GM19372 (cell line): ENCODE results near the gene RNU7-1.
A peak's percentile ranks its signal among the peaks of the same experiment; 100 is the strongest.

Experiments
- ATAC-seq: cut with Tn5 transposase; IDR thresholded peaks from one replicate; pipeline ENCODE4 v1.9.1; 2021; ENCODE audit warnings: mild to moderate bottlenecking, low read depth, moderate library complexity; ENCODE audit not compliant: unreplicated experiment

The RNU7-1 gene

GRCh38 chr12:6952121-6952862, 8.7 kb downstream of the RNU7-1 start:
- ATAC-seq: no peak

DNA sequence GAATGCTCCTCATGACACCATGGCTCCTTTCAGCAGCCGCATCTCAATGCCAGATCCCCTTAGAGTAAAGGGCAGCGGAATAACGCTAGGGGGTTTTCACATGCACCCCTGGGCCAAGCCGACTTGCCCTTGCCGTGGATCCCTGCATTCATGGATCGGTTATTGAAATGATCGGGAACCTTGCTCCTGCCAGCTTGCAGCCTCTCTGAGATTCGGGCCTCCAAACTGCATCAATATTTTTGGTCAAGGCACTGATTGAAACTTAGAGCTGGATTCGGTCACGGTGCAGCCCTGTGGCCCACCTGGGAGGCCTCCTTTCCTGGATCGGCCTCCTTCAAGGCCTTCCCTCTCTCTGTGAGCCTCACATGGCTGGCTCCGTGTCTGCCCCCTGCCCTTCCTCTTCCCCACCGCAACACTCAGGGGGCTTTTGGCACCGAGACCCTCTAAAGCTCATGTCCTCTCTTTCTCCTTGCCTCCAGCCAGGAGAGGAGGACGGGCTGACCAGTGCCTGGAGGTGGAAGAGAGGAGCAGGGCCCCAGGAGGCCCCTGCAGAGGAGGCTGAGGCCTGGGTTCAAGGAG, 9.3 kb downstream of the RNU7-1 start:
- ATAC-seq: no peak

GRCh38 chr12:6953442-6954315, 10.1 kb downstream of the RNU7-1 start:
- peak; percentile 45 for ATAC-seq

DNA sequence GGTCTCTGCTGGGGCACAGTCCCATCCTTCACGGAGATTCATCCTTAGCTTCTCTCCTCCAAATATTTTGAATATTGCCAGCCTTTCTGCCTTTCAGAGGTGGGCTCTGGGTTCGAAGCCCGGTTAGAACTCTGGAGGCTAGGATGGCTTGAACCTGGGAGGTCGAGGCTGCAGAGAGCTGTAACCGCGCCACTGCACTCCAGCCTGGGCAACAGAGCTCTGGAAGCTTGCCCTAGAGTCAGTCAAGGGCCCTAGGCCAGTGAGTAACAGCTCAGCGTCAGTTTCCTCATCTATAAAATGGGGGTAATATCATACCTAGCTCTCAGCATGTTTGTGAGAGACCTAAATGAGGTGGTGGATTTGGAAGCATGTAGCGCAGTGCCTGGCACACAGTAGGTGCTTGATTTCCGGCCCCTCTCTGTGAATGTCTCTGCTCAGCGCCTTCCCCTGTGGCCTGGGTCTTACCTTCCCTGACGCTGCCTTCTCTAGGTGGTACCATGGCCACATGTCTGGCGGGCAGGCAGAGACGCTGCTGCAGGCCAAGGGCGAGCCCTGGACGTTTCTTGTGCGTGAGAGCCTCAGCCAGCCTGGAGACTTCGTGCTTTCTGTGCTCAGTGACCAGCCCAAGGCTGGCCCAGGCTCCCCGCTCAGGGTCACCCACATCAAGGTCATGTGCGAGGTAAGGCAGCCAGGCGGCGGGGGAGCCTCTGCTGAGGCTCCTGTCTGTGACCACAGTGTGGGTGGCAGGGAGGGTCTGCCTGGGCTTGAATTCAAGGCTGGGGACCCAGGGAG, 10.9 kb downstream of the RNU7-1 start:
- ATAC-seq: no peak

DNA sequence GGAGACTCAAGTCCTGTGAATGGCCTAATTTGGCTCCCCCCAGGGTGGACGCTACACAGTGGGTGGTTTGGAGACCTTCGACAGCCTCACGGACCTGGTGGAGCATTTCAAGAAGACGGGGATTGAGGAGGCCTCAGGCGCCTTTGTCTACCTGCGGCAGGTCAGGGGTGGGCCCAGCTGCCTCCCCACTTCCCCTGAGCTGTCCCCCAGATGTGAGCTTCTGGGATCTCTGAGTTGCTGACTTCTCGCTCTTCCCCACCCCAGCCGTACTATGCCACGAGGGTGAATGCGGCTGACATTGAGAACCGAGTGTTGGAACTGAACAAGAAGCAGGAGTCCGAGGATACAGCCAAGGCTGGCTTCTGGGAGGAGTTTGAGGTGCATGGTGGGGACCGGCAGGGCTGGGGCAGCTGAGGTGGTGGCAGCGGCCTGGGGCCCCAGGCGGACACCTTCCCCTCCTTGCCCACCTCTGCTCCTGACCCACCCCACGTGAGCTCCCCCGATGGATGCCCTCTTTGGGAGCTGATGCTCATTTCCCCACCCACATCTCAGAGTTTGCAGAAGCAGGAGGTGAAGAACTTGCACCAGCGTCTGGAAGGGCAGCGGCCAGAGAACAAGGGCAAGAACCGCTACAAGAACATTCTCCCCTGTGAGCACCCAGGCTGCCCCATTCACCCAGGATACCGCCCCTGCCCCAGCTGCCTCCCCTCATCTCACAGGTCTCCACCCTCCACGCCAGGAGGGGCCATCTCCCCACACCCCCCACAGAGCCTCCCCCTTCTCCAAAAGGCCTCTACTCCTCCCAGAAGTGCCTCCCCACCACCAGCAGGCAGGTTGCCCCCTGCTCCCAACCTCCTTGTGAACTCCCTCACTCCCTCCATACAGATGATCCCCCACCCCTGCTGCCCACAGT, 11.7 kb downstream of the RNU7-1 start:
- ATAC-seq: no peak

- ATAC-seq: no peak
Measured at GRCh38 chr12:6956021-6956727, 12.6 kb downstream of the RNU7-1 start.

- ATAC-seq: no peak
Measured at GRCh38 chr12:6957151-6957701, 13.6 kb downstream of the RNU7-1 start.

DNA sequence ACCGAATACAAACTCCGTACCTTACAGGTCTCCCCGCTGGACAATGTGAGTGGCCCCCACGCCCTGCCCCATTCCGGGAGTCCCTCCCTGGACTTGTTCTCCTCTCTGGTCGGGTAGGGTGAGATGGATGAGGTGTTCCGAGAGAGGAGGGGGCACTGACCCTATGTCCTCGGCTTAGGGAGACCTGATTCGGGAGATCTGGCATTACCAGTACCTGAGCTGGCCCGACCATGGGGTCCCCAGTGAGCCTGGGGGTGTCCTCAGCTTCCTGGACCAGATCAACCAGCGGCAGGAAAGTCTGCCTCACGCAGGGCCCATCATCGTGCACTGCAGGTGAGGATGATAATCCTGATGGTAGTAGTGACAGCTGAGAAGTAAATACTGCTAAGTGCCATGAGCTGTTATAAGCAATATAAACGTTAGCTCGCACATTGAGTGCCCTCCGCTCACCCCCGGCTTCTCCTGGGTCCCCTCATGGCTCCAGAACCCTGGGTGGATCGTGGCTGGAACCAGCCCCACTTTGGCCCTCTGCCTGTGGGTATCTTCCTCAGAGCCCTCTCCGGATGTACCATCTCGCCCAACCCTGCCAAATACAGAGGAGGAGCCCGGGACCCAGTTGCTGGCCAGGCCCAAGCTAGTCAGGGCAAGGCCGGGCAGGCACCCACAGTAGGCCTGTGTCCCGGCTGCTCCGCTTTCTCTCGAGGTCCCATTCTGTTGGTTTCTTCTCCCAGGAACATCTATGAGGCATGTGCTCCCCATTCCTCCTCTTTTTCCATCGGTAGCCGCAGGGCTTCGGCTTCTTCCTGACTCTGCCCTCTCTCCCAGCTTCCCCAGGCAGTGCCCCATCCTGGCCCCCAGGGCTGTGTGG, 14.4 kb downstream of the RNU7-1 start:
- no peak for ATAC-seq

GRCh38 chr12:6958609-6959057, 15.0 kb downstream of the RNU7-1 start:
- no peak for ATAC-seq

- peak; percentile 39 for ATAC-seq
Measured at GRCh38 chr12:6959058-6959804, 15.6 kb downstream of the RNU7-1 start.

GRCh38 chr12:6959805-6960592, 16.4 kb downstream of the RNU7-1 start:
- no peak for ATAC-seq

GRCh38 chr12:6960593-6961277, 17.1 kb downstream of the RNU7-1 start:
- ATAC-seq: no peak

GRCh38 chr12:6961278-6961694, 17.7 kb downstream of the RNU7-1 start:
- no peak for ATAC-seq

GRCh38 chr12:6961695-6962284, 18.2 kb downstream of the RNU7-1 start:
- ATAC-seq: no peak
